ENCODE data around the gene POP4.

Gene POP4

DNA sequence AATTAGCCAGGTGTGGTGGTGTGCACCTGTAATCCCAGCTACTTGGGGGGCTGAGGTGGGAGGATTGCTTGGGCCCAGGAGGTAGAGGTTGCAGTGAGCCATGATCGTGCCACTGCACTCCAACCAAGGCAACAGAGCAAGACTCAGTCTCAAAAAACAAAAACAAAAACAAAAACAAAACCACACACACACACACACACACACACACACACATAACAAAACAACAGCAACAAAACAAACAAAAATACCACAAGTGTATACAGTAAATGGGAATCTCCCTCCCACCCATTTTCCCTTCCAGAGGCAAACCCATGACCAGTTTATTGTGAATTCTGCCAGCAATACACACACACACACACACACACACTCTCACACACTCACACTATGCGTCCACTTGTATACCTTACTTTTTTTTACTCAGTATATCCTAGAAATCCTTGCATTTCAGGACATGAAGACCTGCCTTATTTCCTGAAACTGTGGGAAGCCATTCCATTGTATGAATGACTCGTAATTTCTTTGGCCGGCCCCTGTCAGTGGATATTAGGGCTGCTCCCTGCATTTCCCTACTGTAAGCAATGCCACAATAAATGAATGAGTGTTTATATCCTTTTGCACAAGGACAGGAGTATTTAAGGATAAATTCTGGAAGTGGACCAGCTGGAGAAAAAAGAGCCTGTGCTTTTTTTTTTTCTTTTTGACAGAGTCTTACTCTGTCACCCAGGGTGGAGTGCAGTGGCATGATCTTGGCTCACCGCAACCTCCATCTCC is 52.3 kb downstream of the POP4 start:
- in situ Hi-C loops (cut with MboI; ENCODE audit: low sequenced_read_pairs), result no loop called here

DNA sequence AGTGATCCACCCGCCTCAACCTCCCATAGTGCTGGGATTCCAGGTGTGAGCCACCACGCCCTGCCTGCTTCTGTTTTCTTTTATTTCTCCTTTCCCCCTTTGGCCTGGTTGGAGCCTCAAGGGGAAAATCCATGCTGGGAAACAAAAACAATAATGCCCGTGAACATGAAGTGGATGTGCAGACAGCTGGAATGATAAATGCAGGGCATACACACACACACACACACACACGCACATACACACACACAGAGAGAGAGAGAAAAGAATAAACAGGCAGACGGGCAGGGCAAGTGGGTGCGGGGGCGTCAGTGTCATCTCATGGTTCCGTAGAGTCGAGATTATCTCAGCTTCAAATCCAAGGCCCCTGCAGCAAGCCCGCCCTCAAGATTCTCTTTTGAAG is 54.8 kb downstream of the POP4 start:
- in situ Hi-C loops (cut with MboI; ENCODE audit: low sequenced_read_pairs), result no loop called here

DNA sequence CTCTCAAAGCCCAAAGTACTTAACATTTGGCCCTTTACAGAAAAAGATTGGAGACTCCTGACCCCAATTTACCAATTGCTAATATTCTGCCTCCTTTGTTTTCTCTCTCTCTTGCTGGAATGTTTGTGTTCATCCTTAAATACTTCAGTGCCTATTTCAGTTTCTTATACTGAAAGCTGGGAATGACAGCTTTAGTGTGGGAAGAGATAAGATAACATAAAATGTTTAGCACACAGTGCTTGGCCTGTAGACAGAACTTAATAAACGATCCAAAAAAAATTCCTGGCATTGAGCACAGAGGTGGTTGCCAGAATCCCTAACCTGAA is 56.2 kb downstream of the POP4 start:
- in situ Hi-C loops (cut with MboI; ENCODE audit: low sequenced_read_pairs), result no loop called here

GRCh38 chr19:29662604-29663404 is 56.7 kb downstream of the POP4 start:
- in situ Hi-C loops (cut with MboI; ENCODE audit: low sequenced_read_pairs), result no loop called here

DNA sequence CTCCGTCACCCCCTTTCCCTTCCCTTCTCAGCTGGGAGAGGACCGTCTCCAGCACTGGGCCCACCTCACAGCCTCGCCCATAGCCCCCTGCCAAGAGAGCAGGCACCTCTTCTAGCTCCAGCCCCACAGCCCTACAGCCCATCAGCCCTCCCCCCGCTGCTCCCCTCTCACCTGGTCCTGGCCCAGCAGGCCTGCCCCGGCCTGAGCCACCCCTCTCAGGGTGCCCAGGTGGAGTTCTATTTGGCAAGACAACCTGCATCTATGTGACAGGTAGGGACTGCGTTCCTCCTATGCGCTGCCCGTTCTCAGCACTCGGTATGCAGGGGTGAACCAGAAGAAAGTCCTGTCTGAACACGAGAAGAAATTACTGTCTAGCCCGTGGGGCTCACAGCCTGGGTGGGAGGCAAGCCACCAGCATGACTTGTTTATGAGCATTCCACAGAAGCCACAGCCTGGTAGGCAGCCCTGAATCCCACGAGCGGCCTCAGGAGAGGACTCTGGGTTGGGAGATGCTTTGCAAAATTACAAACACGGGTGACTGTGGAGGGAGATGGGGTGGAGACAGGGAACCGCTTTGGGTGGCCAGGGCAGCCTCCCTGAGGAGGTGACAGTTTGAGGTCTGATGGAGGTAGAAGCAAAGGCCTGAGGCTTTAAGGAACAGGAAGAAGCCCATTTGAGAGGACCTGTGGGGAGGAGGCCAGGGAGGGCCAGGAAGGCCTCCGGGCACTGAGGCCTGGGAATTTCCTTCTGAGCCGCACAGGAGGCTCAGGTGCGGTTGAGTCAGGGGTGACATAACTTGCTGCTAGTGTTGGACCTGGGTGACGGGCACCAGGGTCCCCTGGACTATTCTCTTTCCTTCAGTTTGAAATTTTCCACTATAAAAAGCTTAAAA is 58.0 kb downstream of the POP4 start:
- in situ Hi-C loops (cut with MboI; ENCODE audit: low sequenced_read_pairs), result no loop called here

- in situ Hi-C loops (cut with MboI; ENCODE audit: low sequenced_read_pairs), result no loop called here
These were observed 58.7 kb downstream of the POP4 start for GRCh38 chr19:29664753-29665214.

GRCh38 chr19:29665215-29665825 is 59.2 kb downstream of the POP4 start, which contains the start of gene PLEKHF1:
Gene PLEKHF1 (plus strand): TSS chr19:29665461. CDS start chr19:29673840, 8,379 bp downstream.
- in situ Hi-C loops (cut with MboI; ENCODE audit: low sequenced_read_pairs), result no loop called here

- in situ Hi-C loops (cut with MboI; ENCODE audit: low sequenced_read_pairs), result no loop called here
These were observed 59.9 kb downstream of the POP4 start for GRCh38 chr19:29665826-29666577.
